Measurements from ENCODE around the gene PLEKHA7. TPM values are rescaled to one million over a fixed set of nuclear protein-coding genes. Genes with fewer than 3 reads are reported as not detected.

PLEKHA7 gene
- polyA plus RNA-seq, 1 donor (not counting 4 experiments of a cell fraction or from before 2014, with no cell fraction given): 1.4 TPM

- H3K4me2 ChIP-seq (ENCODE audit: control insufficient read depth, extremely low read depth, insufficient read depth, low read depth, low read length): no peak overlapping the region
- peaks cover 1 to 4% of the 10 kb centered on the region in 2 experiments for H3K36me3 ChIP-seq (ENCODE audit: control insufficient read depth in 2 of 2, extremely low read depth in 1 of 2, insufficient read depth in 2 of 2, low read length in 2 of 2)
- dilution Hi-C loops (cut with MboI; ENCODE audit: extremely low pct_ligation_motif_present, low sequenced_read_pairs): no loop called here
- H2AFZ ChIP-seq (ENCODE audit: control insufficient read depth, low read length): no peak overlapping the region
- no peaks in the 10 kb centered on the region for H3K9me3 ChIP-seq (ENCODE audit: control insufficient read depth, low read depth, low read length)
- no peak for FAIRE-seq
- no peak for DNase-seq (ENCODE audit: low read depth, low spot score)
- no peak for TF ChIP-seq CTCF (optimal IDR thresholded peaks at IDR 0.05 in 1 of 3, IDR thresholded peaks at IDR 0.05 in 1 of 3, conservative IDR thresholded peaks at IDR 0.05 in 1 of 3; ENCODE audit: extremely low read depth in 1 of 3, insufficient read depth in 2 of 3, low read length in 3 of 3)
- no peak for TF ChIP-seq EZH2 (IDR thresholded peaks at IDR 0.05; ENCODE audit: low read length)
- H3K4me3 ChIP-seq (ENCODE audit: control insufficient read depth in 2 of 3, extremely low read depth in 1 of 3, insufficient read depth in 2 of 3, low read depth in 1 of 3, low read length in 3 of 3): no peak overlapping the region
- no peaks in the 10 kb centered on the region for H3K79me2 ChIP-seq (ENCODE audit: control insufficient read depth, insufficient read depth, low read length)
- H3K4me1 ChIP-seq (ENCODE audit: control insufficient read depth, extremely low read depth, insufficient read depth, low read length): no peaks in the 10 kb centered on the region
- no peaks in the 10 kb centered on the region for H3K27me3 ChIP-seq (ENCODE audit: control insufficient read depth, extremely low read depth, insufficient read depth, low read length)
- H3K9me1 ChIP-seq (ENCODE audit: control insufficient read depth, extremely low read depth, insufficient read depth, low read length): no peaks in the 10 kb centered on the region
- H4K20me1 ChIP-seq (ENCODE audit: control insufficient read depth, extremely low read depth, insufficient read depth, low read length): no peaks in the 10 kb centered on the region
- no peak overlapping the region for H3K9ac ChIP-seq (ENCODE audit: control insufficient read depth, extremely low read depth, insufficient read depth, low read length)
- no peak overlapping the region for H3K27ac ChIP-seq (ENCODE audit: control insufficient read depth, insufficient read depth, low read length)
Measured at GRCh38 chr11:16758382-16759024, 255.7 kb downstream of the PLEKHA7 start.

- no peak overlapping the region for H3K9ac ChIP-seq (ENCODE audit: control insufficient read depth, extremely low read depth, insufficient read depth, low read length)
- H4K20me1 ChIP-seq (ENCODE audit: control insufficient read depth, extremely low read depth, insufficient read depth, low read length): no peaks in the 10 kb centered on the region
- dilution Hi-C loops (cut with MboI; ENCODE audit: extremely low pct_ligation_motif_present, low sequenced_read_pairs): no loop called here
- H3K27me3 ChIP-seq (ENCODE audit: control insufficient read depth, extremely low read depth, insufficient read depth, low read length): no peaks in the 10 kb centered on the region
- H3K9me1 ChIP-seq (ENCODE audit: control insufficient read depth, extremely low read depth, insufficient read depth, low read length): peaks cover 3% of the 10 kb centered on the region
- no peak overlapping the region for H3K4me2 ChIP-seq (ENCODE audit: control insufficient read depth, extremely low read depth, insufficient read depth, low read depth, low read length)
- peaks cover 10% of the 10 kb centered on the region for H3K79me2 ChIP-seq (ENCODE audit: control insufficient read depth, insufficient read depth, low read length)
- no peak for FAIRE-seq
- no peak overlapping the region for H3K4me3 ChIP-seq (ENCODE audit: control insufficient read depth in 2 of 3, extremely low read depth in 1 of 3, insufficient read depth in 2 of 3, low read depth in 1 of 3, low read length in 3 of 3)
- H2AFZ ChIP-seq (ENCODE audit: control insufficient read depth, low read length): no peak overlapping the region
- peaks cover 29 to 30% of the 10 kb centered on the region in 2 experiments for H3K36me3 ChIP-seq (ENCODE audit: control insufficient read depth in 2 of 2, extremely low read depth in 1 of 2, insufficient read depth in 2 of 2, low read length in 2 of 2)
- H3K9me3 ChIP-seq (ENCODE audit: control insufficient read depth, low read depth, low read length): no peaks in the 10 kb centered on the region
- TF ChIP-seq EZH2 (IDR thresholded peaks at IDR 0.05; ENCODE audit: low read length) (no peak), CTCF (optimal IDR thresholded peaks at IDR 0.05 in 1 of 3, IDR thresholded peaks at IDR 0.05 in 1 of 3, conservative IDR thresholded peaks at IDR 0.05 in 1 of 3; ENCODE audit: extremely low read depth in 1 of 3, insufficient read depth in 2 of 3, low read length in 3 of 3) (no peak)
- no peaks in the 10 kb centered on the region for H3K4me1 ChIP-seq (ENCODE audit: control insufficient read depth, extremely low read depth, insufficient read depth, low read length)
- no peak for DNase-seq (ENCODE audit: low read depth, low spot score)
- no peak overlapping the region for H3K27ac ChIP-seq (ENCODE audit: control insufficient read depth, insufficient read depth, low read length)
Measured at GRCh38 chr11:16750417-16750816, 263.8 kb downstream of the PLEKHA7 start.

All from keratinocyte (primary cell).